Upper lobe of left lung (tissue), 4 donors: Measurements from ENCODE around the gene FNDC7.

ENCODE experiments used
- CTCF ChIP-seq, 6 experiments: fragments of 450-650 bp in 4 of 6; fragments of 200-600 bp in 2 of 6; sonication (generic) in 2 of 6; IDR thresholded peaks; one replicate each; pipeline ENCODE4 v1.5.1; 2016 to 2019; ENCODE audit warnings: antibody characterized with exemption in 6 of 6
- POLR2A ChIP-seq, 4 donors: fragments of 450-650 bp; IDR thresholded peaks; one replicate each; pipeline ENCODE4 v1.5.1; 2016 to 2017; ENCODE audit warnings: antibody characterized with exemption in 4 of 4, mild to moderate bottlenecking in 2 of 4

- TF ChIP-seq CTCF (IDR thresholded peaks at IDR 0.05): no peak
- TF ChIP-seq POLR2A (IDR thresholded peaks at IDR 0.05): no peak
These were observed 21.4 kb upstream of the FNDC7 start for GRCh38 chr1:108691128-108691941.
